H9 (cell line): Measurements from ENCODE around the gene CCSER2. TPM values are rescaled to one million over a fixed set of nuclear protein-coding genes. Genes with fewer than 3 reads are reported as not detected.

ENCODE experiments used
- DNase-seq: peaks from one replicate; pipeline ENCODE4 v3.0.0-alpha.2; 2017
- H2AFZ ChIP-seq: one replicate; pipeline ENCODE4 v1.6.1; 2013; ENCODE audit warnings: mild to moderate bottlenecking, low read length, control low read depth, moderate library complexity
- H2AK5ac ChIP-seq: 2 replicates; pipeline ENCODE4 v1.6.1; 2013; ENCODE audit warnings: low read length, control low read depth, mixed read lengths; ENCODE audit not compliant: insufficient read length
- H2BK120ac ChIP-seq: one replicate; pipeline ENCODE4 v1.6.1; 2013; ENCODE audit warnings: low read depth, mild to moderate bottlenecking, low read length, control low read depth, inconsistent platforms; ENCODE audit not compliant: poor library complexity, severe bottlenecking
- H2BK12ac ChIP-seq: 2 replicates; pipeline ENCODE4 v1.6.1; 2013; ENCODE audit warnings: low read length, control low read depth, mixed read lengths, low read depth; ENCODE audit not compliant: insufficient read length
- H2BK15ac ChIP-seq: 2 replicates; pipeline ENCODE4 v1.6.1; 2013; ENCODE audit warnings: low read depth, low read length, control low read depth
- H2BK20ac ChIP-seq: one replicate; pipeline ENCODE4 v1.6.1; 2013; ENCODE audit warnings: low read depth, mild to moderate bottlenecking, low read length, control low read depth, inconsistent platforms; ENCODE audit not compliant: poor library complexity, severe bottlenecking
- H2BK5ac ChIP-seq: 2 replicates; pipeline ENCODE4 v1.6.1; 2013; ENCODE audit warnings: low read length, control low read depth, mixed read lengths; ENCODE audit not compliant: insufficient read length
- H3K14ac ChIP-seq: 2 replicates; pipeline ENCODE4 v1.6.1; 2013; ENCODE audit warnings: low read length, control low read depth; ENCODE audit not compliant: insufficient read depth
- H3K18ac ChIP-seq: 2 replicates; pipeline ENCODE4 v1.6.1; 2013; ENCODE audit warnings: low read depth, mild to moderate bottlenecking, mixed read lengths, low read length, control low read depth; ENCODE audit not compliant: insufficient read length
- H3K23ac ChIP-seq: 2 replicates; pipeline ENCODE4 v1.6.1; 2013; ENCODE audit warnings: low read length, control low read depth, mixed read lengths, low read depth; ENCODE audit not compliant: insufficient read length
- H3K23me2 ChIP-seq: 2 replicates; pipeline ENCODE4 v1.6.1; 2013; ENCODE audit warnings: low read depth, mild to moderate bottlenecking, mixed read lengths, low read length, control low read depth; ENCODE audit not compliant: insufficient read length, poor library complexity, severe bottlenecking
- H3K27ac ChIP-seq: 2 replicates; pipeline ENCODE4 v1.5.1; 2013; ENCODE audit warnings: low read length, control low read depth, mixed read lengths, low read depth; ENCODE audit not compliant: insufficient read length
- H3K27me3 ChIP-seq: 2 replicates; pipeline ENCODE4 v1.6.1; 2013; ENCODE audit warnings: low read length, control low read depth, inconsistent platforms; ENCODE audit not compliant: insufficient read depth
- H3K4ac ChIP-seq: 2 replicates; pipeline ENCODE4 v1.6.1; 2013; ENCODE audit warnings: low read depth, mild to moderate bottlenecking, control low read depth, inconsistent platforms, low read length, moderate library complexity
- H3K4me1 ChIP-seq: 2 replicates; pipeline ENCODE4 v1.6.1; 2013; ENCODE audit warnings: low read length, control low read depth, inconsistent platforms; ENCODE audit not compliant: insufficient read depth
- H3K4me2 ChIP-seq: 2 replicates; pipeline ENCODE4 v1.6.1; 2013; ENCODE audit warnings: low read length, control low read depth, mixed read lengths; ENCODE audit not compliant: insufficient read length, insufficient read depth
- H3K56ac ChIP-seq: 2 replicates; pipeline ENCODE4 v1.6.1; 2013; ENCODE audit warnings: low read depth, mild to moderate bottlenecking, mixed read lengths, low read length, control low read depth; ENCODE audit not compliant: insufficient read length
- H3K79me1 ChIP-seq: 2 replicates; pipeline ENCODE4 v1.6.1; 2013; ENCODE audit warnings: low read depth, mild to moderate bottlenecking, moderate library complexity, low read length, control low read depth, inconsistent platforms; ENCODE audit not compliant: insufficient read depth, poor library complexity, severe bottlenecking
- H3K79me2 ChIP-seq: 2 replicates; pipeline ENCODE4 v1.6.1; 2013; ENCODE audit warnings: low read length, control low read depth, inconsistent platforms; ENCODE audit not compliant: insufficient read depth
- H3K9ac ChIP-seq: 2 replicates; pipeline ENCODE4 v1.6.1; 2013; ENCODE audit warnings: low read length, control low read depth, mixed read lengths; ENCODE audit not compliant: insufficient read length; ENCODE audit errors: extremely low read depth
- H3K9me3 ChIP-seq: one replicate; pipeline ENCODE4 v1.6.1; 2013; ENCODE audit warnings: low read depth, low read length, inconsistent platforms; ENCODE audit not compliant: control insufficient read depth
- H3T11ph ChIP-seq: one replicate; pipeline ENCODE4 v1.6.1; 2013; ENCODE audit warnings: mild to moderate bottlenecking, low read length, control low read depth, inconsistent platforms
- H4K20me1 ChIP-seq: one replicate; pipeline ENCODE4 v1.6.1; 2013; ENCODE audit not compliant: control insufficient read depth, insufficient read length, insufficient read depth
- H4K5ac ChIP-seq: 2 replicates; pipeline ENCODE4 v1.6.1; 2013; ENCODE audit warnings: low read depth, mild to moderate bottlenecking, mixed read lengths, low read length, control low read depth; ENCODE audit not compliant: insufficient read length
- H4K8ac ChIP-seq: replicated peaks from 2 replicates; pipeline ENCODE4 v1.6.1; 2013; ENCODE audit warnings: low read length, control low read depth, mixed read lengths, low read depth; ENCODE audit not compliant: insufficient read length
- H4K91ac ChIP-seq: 2 replicates; pipeline ENCODE4 v1.6.1; 2013; ENCODE audit warnings: low read depth, mild to moderate bottlenecking, moderate library complexity, mixed read lengths, low read length, control low read depth; ENCODE audit not compliant: insufficient read length
- H3K27ac Mint-ChIP-seq, 3 experiments: 2 replicates in 2 of 3; 3 replicates in 1 of 3; pipeline ENCODE4 v1.8.0; 2020 to 2021; ENCODE audit warnings: mixed read lengths in 3 of 3, mild to moderate bottlenecking in 1 of 3, moderate library complexity in 1 of 3
- H3K27me3 Mint-ChIP-seq: 2 replicates; pipeline ENCODE4 v1.8.0; 2021; ENCODE audit warnings: low read depth, mild to moderate bottlenecking, moderate library complexity, mixed read lengths
- H3K36me3 Mint-ChIP-seq, 3 experiments: 2 replicates in 2 of 3; 3 replicates in 1 of 3; pipeline ENCODE4 v1.8.0; 2020 to 2021; ENCODE audit warnings: low read depth in 3 of 3, mixed read lengths in 3 of 3; ENCODE audit not compliant: insufficient read depth in 1 of 3
- H3K4me1 Mint-ChIP-seq, 2 experiments: 2 replicates each; pipeline ENCODE4 v1.8.0; 2020; ENCODE audit warnings: mixed read lengths in 2 of 2
- H3K4me3 Mint-ChIP-seq, 2 experiments: 2 replicates in 1 of 2; 3 replicates in 1 of 2; pipeline ENCODE4 v1.8.0; 2020 to 2021; ENCODE audit warnings: mild to moderate bottlenecking in 2 of 2, mixed read lengths in 2 of 2, moderate library complexity in 1 of 2
- H3K9me3 Mint-ChIP-seq, 2 experiments: 2 replicates in 1 of 2; 3 replicates in 1 of 2; pipeline ENCODE4 v1.8.0; 2020; ENCODE audit warnings: mild to moderate bottlenecking in 2 of 2, mixed read lengths in 2 of 2, moderate library complexity in 1 of 2
- WGBS: extraction: QIAGEN DNeasy Blood & Tissue Kit; methylation state at CpG from one replicate; pipeline ENCODE4 v1.1.7; 2013; ENCODE audit warnings: missing lambda C conversion rate, low lambda C conversion rate, mixed read lengths; ENCODE audit not compliant: insufficient read length; ENCODE audit errors: extremely low coverage; 5-methylcytosine and 5-hydroxymethylcytosine counted together
- total RNA-seq: library from RNA; stranded (reverse); gene quantifications from 2 replicates; pipeline ENCODE4 v1.2.1, GENCODE V29; 2021
- TF ChIP-seq, protein P1 (sequence below): fragments of 200-600 bp; sonication (generic); conservative IDR thresholded peaks from 3 replicates; pipeline ENCODE4 v1.8.0; 2021; ENCODE audit warnings: antibody characterized with exemption, mild to moderate bottlenecking

The CCSER2 gene
- total RNA-seq, 1 experiment from 2014 or later, result 22.2 TPM

DNA sequence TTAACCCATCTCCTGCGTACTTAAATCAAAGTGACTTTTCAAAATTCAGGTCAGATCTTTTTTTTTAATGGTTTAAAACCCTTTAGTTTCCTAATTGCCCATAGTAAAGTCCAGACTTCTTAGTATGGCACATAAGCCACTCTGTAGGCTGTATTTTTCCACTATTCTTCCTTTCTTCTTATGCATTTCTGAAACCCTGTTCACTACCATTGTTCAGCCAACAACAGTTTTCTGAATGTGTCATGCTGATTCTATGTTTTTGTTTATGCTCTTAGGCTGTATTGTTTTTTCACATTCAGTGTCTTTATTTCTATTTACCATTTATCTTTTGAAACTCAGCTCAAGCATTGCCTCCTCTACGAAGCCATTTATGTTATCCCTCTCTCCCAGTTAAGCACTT, 26.7 kb downstream of the CCSER2 start:
- H3K4me2 ChIP-seq, result no peak overlapping the region
- no peak for DNase-seq
- no peaks in the 10 kb centered on the region for H3K9me3 Mint-ChIP-seq

More for the DNA sequence above, 26.7 kb downstream of the CCSER2 start:
- H3T11ph ChIP-seq, result no peak overlapping the region
- H4K5ac ChIP-seq, result no peak overlapping the region
- H3K79me2 ChIP-seq, result peaks cover 4% of the 10 kb centered on the region; the same call in 1 of the 2 replicates
- no peak overlapping the region for H3K4ac ChIP-seq
- no peak overlapping the region for H4K91ac ChIP-seq
- H3K4me1 ChIP-seq, result peaks cover 2% of the 10 kb centered on the region; the same call in 1 of the 2 replicates
- no peaks in the 10 kb centered on the region for H4K20me1 ChIP-seq
- no peak overlapping the region for H2BK120ac ChIP-seq
- no peak overlapping the region for H2BK5ac ChIP-seq
- Mint-ChIP-seq H3K4me1 (peaks cover 24 to 42% of the 10 kb centered on the region in 2 experiments), H3K36me3 (no peaks in the 10 kb centered on the region; a peak in 1 of 7 replicates), H3K27me3 (no peaks in the 10 kb centered on the region), H3K27ac (peak overlapping the region in 2 of 3 experiments; percentile 12 to 16; a peak in 2 of 7 replicates), H3K4me3 (no peak overlapping the region)
- H2BK20ac ChIP-seq, result no peak overlapping the region
- H3K18ac ChIP-seq, result no peak overlapping the region
- no peaks in the 10 kb centered on the region for H3K23me2 ChIP-seq
- H4K8ac ChIP-seq, result no peak overlapping the region
- no peak overlapping the region for H3K27ac ChIP-seq
- no peak overlapping the region for H2AK5ac ChIP-seq
- TF ChIP-seq, protein P1, sequence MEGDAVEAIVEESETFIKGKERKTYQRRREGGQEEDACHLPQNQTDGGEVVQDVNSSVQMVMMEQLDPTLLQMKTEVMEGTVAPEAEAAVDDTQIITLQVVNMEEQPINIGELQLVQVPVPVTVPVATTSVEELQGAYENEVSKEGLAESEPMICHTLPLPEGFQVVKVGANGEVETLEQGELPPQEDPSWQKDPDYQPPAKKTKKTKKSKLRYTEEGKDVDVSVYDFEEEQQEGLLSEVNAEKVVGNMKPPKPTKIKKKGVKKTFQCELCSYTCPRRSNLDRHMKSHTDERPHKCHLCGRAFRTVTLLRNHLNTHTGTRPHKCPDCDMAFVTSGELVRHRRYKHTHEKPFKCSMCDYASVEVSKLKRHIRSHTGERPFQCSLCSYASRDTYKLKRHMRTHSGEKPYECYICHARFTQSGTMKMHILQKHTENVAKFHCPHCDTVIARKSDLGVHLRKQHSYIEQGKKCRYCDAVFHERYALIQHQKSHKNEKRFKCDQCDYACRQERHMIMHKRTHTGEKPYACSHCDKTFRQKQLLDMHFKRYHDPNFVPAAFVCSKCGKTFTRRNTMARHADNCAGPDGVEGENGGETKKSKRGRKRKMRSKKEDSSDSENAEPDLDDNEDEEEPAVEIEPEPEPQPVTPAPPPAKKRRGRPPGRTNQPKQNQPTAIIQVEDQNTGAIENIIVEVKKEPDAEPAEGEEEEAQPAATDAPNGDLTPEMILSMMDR, result no peak
- no peak overlapping the region for H3K9ac ChIP-seq
- WGBS, result no CpG with 5 or more reads among the region's 2 CpGs
- no peak overlapping the region for H3K56ac ChIP-seq
- no peak overlapping the region for H3K23ac ChIP-seq
- H3K14ac ChIP-seq, result no peak overlapping the region
- no peak overlapping the region for H2AFZ ChIP-seq
- H2BK12ac ChIP-seq, result no peak overlapping the region
- H2BK15ac ChIP-seq, result no peak overlapping the region
- H3K9me3 ChIP-seq, result no peaks in the 10 kb centered on the region
- H3K79me1 ChIP-seq, result no peaks in the 10 kb centered on the region
- H3K27me3 ChIP-seq, result no peaks in the 10 kb centered on the region
